Right cardiac atrium (tissue), 5 donors: ENCODE data around the gene C9orf78. TPM values are rescaled to one million over a fixed set of nuclear protein-coding genes. Genes with fewer than 3 reads are reported as not detected.
A peak's percentile ranks its signal among the peaks of the same experiment; 100 is the strongest.

Experiments used
- ATAC-seq, 2 donors: fragments of 200-7000 bp; cut with Tn5 transposase; one replicate each; pipeline versions ENCODE4 v1.8.0 to v1.9.1; 2020; ENCODE audit warnings: moderate library complexity in 2 of 2, mild to moderate bottlenecking in 1 of 2
- DNase-seq, 3 donors: peaks; one replicate each; pipeline ENCODE4 v3.0.0-alpha.2; 2020
- H3K27ac ChIP-seq: one replicate; pipeline ENCODE4 v1.5.1; 2013; ENCODE audit warnings: mild to moderate bottlenecking, low read length, control low read depth, moderate library complexity
- H3K27me3 ChIP-seq: one replicate; pipeline ENCODE4 v1.6.1; 2013; ENCODE audit not compliant: control insufficient read depth, insufficient read depth
- H3K4me1 ChIP-seq: one replicate; pipeline ENCODE4 v1.6.1; 2013; ENCODE audit warnings: low read length; ENCODE audit not compliant: control insufficient read depth, insufficient read depth
- H3K4me3 ChIP-seq: one replicate; pipeline ENCODE4 v1.5.1; 2013; ENCODE audit warnings: low read length, control low read depth
- H3K9me3 ChIP-seq: one replicate; pipeline ENCODE4 v1.6.1; 2013; ENCODE audit warnings: low read length; ENCODE audit not compliant: control insufficient read depth
- WGBS: extraction: QIAGEN DNeasy Blood & Tissue Kit; methylation state at CpG from one replicate; pipeline ENCODE4 v1.1.7; 2013; 5-methylcytosine and 5-hydroxymethylcytosine counted together
- intact Hi-C, 4 donors: fragments of 100-400 bp; cut with DNase I; formaldehyde crosslinking; loops; one replicate each; pipeline versions ENCODE4 v1.11.0 to v1.14.0; 2022 to 2023
- long read RNA-seq, 4 donors: library from polyadenylated mRNA; unstranded; transcript quantifications; one replicate each; pipeline ENCODE4 v2.0.0, GENCODE V29; 2020 to 2021
- polyA plus RNA-seq: library from polyadenylated mRNA; stranded (reverse); fragments of 200-250 nt; gene quantifications from one replicate; pipeline ENCODE4 v1.2.3, GENCODE V29; 2013
- total RNA-seq, 4 donors: library from RNA; stranded (reverse); fragmentation: NEBNext Ultra II Directional; extraction: Animal tissue kit (Norgen Biotek cat#: 25700); gene quantifications; one replicate each; pipeline ENCODE4 v1.2.1, GENCODE V29; 2021
- donor health status: healthy with polysubstance abuse.
- donor health status: DM: no; HTN: yes; CAD: no.
- donor health status: DM: no; HTN: no; CAD: no.
- donor health status: DM: no; HTN: yes; CAD: no; lungs with severe emphysema.
- donor health status: DM: yes; HTN: yes; CAD: no.

The C9orf78 gene, protein sequence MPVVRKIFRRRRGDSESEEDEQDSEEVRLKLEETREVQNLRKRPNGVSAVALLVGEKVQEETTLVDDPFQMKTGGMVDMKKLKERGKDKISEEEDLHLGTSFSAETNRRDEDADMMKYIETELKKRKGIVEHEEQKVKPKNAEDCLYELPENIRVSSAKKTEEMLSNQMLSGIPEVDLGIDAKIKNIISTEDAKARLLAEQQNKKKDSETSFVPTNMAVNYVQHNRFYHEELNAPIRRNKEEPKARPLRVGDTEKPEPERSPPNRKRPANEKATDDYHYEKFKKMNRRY
- total RNA-seq (10 to 100 TPM; 31.9 to 40.9 (median 33.9) TPM), polyA plus RNA-seq (55.9 TPM)
- long read RNA-seq, donor 1, transcript C9orf78-201 (9 exons, 1,795 nt): major isoform, 98 of 106 reads
- long read RNA-seq, donor 1, partial matches to known transcripts: 1 of 106 reads
- long read RNA-seq, donor 1, other reads (novel, unspliced or antisense): 7 of 106 reads
- long read RNA-seq, donor 2, transcript C9orf78-201 (9 exons, 1,795 nt): major isoform, 35 of 52 reads
- long read RNA-seq, donor 2, partial matches to known transcripts: 1 of 52 reads
- long read RNA-seq, donor 2, other reads (novel, unspliced or antisense): 16 of 52 reads
- long read RNA-seq, donor 3, transcript C9orf78-201 (9 exons, 1,795 nt): major isoform, 172 of 189 reads
- long read RNA-seq, donor 3, partial matches to known transcripts: 5 of 189 reads
- long read RNA-seq, donor 3, other reads (novel, unspliced or antisense): 12 of 189 reads
- long read RNA-seq, donor 4, transcript C9orf78-201 (9 exons, 1,795 nt): major isoform, 44 of 49 reads
- long read RNA-seq, donor 4, partial matches to known transcripts: 1 of 49 reads
- long read RNA-seq, donor 4, other reads (novel, unspliced or antisense): 4 of 49 reads

DNA sequence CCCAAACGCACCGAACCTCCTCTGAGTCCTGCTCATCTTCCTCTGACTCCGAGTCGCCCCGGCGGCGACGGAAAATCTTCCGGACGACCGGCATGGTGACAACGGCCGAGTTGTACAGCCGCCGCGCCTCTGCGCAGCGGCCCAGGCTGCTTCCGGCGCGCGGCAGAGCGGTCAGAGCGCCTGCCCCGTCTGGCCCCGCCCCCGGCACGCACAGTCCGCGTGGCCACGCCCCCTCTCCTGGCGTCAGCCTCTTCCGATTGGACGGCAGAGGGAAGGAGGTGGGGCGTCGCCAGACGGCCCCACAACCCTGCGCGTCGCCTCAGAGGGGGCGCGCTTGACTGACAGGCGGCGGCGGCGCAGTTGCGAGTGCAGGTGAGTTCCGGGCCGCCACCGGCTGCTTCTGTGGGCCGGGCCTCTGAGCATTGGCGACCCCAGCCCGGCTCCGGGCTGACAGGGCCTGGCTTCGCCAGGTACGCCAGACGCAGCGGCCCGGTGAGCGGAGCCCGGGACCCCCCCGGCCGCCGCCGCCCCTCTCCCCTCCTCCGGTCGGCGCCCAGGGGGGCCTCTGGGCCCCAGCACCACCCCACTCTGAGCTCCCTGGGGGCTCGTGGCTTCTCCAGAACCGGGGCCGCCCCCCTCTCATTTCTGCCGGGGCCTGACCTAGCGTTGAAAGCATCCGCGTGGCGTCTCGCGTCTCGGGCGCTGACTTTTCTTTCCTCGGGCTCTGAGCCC lies at the start of gene C9orf78, which contains the start of gene USP20:
Gene C9orf78 (minus strand): TSS at position 148 of the 732 bp plus-strand sequence. CDS start 54 bp downstream, at position 94.
Gene USP20 (plus strand): TSS at position 331 of the 732 bp plus-strand sequence. CDS start 17,098 bp downstream, outside the sequence.
- Histone ChIP-seq H3K4me3 (peak within 1 kb of the TSS; percentile 82), H3K9me3 (no peaks in the 10 kb centered on the region), H3K27me3 (no peaks in the 10 kb centered on the region), H3K4me1 (peaks cover 3% of the 10 kb centered on the region), H3K27ac (peak within 1 kb of the TSS; percentile 45)
- under 1% methylated on average over 81 of the region's 81 CpGs for WGBS
- intact Hi-C loops: no loop called here
- peak; percentile 96 to 99 (median 99) for DNase-seq
- ATAC-seq: peak; percentile 100

DNA sequence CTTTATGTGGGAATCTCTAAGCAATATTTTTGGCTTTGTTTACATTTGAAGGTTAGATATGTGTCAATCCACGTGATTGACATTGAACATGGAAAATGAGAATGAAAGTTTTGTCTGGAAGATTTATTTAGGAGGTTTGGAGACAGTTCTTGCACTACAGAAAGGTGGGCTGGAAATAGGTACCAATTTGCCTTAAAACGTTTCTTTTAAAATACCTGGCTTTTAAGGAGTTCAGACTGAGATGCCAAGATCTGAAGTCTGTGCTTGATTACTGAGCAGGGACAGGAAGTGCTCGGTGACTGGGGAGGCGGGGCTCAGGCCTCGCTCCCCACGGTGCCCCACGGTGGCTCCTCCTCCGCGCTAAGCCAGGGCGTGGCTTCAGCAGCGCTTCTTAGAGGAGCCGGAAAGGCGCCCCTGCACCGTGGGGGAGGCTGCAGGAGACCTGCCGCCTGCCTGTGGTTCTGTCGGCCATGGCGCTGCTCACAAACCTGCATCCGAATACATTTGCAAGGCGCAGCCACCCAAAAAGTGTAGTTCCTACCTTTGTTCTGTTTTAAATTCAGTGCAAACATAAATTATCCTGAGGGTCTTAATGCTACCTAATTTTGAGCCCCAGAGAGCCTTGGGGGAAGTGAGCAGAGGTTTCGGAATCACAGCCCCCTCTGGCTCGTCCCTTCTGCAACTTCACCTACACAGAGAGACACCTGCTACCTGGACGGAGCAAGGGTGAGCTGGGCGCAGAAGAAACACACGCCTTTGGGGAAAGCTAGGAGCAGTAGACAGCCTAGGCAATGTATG lies 49.3 kb upstream of the C9orf78 start:
- DNase-seq: peak; percentile 91 to 97 (median 96)
- no peaks in the 10 kb centered on the region for H3K27me3 ChIP-seq
- H3K4me3 ChIP-seq: peak overlapping the region; percentile 15
- peak overlapping the region; percentile 3 for H3K27ac ChIP-seq
- intact Hi-C loops: loop anchor here in 3 of 4 donors (5.0 to 10.0 kb wide), 3 partner anchors 158 to 210 kb away; partner anchors contain the start of gene FNBP1 (in 3 of the 3)
- H3K9me3 ChIP-seq: no peaks in the 10 kb centered on the region
- 13% methylated on average over 24 of the region's 24 CpGs for WGBS
- H3K4me1 ChIP-seq: no peaks in the 10 kb centered on the region
- peak; percentile 82 to 87 for ATAC-seq

DNA sequence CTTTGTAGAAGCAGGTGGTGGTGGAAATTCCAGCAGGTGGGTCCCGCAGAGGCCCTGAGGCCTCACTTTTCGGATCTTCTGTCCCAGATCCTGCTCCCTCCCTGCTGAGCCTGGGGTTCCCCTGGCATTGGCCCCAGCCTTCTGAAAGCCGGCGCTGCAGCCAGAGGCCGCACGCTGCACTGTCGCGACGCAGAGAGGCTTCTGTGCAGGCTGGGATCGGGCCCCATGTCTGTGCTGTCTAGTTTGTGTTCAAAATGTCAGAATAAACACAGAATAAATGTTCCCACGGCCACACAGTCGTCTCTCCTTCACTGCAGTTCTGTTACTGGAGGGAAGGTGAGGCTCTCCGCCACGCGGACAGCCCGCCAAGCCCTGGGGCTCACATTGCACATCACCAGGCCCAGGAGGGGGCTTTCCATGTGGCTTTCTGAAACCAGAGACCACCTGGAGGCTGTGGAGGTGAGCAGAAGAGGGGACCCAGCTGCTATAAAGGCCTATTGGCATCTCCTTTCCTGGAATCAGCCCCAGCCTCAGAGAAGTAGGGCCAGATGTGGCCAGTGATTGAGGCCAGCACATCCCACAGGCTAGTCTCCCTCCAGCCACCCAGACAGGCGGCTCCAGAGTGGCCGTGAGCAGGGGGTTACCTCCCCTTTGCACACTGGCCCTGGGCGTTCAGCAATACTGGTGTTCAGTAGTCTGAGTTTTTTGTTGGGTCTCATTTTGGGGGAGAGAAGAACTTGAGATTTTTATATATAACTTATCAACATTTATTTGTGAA lies 46.7 kb upstream of the C9orf78 start:
- H3K4me3 ChIP-seq: no peak overlapping the region
- no peak overlapping the region for H3K27ac ChIP-seq
- DNase-seq: no peak
- H3K27me3 ChIP-seq: no peaks in the 10 kb centered on the region
- no peaks in the 10 kb centered on the region for H3K9me3 ChIP-seq
- H3K4me1 ChIP-seq: no peaks in the 10 kb centered on the region
- intact Hi-C loops: loop anchor here in 3 of 4 donors (10.0 kb wide), 2 partner anchors 163 to 213 kb away; partner anchors contain the start of gene FNBP1 (in 2 of the 3)
- ATAC-seq: no peak
- 82% methylated on average over 19 of the region's 19 CpGs for WGBS

DNA sequence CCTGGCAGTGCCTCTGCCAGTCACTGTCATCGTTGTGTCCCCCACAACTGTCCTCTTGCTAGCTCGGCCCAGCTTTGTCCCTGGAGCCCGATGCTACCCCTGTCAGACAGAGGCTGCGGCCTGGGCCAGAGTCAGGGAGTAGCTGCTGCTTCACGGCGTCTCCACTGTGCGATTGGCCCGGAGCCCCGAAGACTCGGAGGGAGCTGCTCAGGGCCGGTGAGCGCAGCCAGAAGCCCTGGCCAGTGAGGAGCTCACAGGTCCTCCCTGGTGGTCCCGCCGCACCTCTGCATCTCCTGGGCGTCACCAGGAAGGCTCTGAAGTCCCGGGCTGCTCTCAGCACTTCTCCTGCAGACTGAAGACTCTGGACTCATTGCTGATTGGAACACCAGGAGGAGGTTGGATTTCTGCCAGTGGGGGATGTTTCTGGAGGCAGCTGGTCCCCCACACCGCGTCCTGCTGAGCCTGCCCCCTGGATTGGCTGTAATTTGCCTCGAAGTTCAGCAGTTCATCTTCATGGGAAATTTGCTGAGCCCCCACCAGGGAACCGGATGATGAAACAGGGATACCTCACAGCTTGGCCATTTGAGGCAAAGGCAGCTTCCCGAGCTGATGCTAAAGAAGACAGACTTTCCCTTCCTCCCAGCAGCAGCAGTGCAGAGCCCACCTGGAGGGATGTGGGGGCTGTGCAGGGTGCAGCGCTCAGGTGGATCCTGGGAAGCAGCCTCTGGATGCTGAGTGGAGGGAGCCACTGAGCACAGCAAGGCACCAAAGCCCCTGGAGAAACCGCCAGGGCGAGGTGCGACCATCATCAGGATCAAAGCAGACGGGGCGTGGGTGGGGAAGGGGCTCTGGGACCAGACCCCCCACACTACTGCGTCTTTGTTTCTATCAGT lies 45.8 kb upstream of the C9orf78 start:
- intact Hi-C loops: loop anchor here in 3 of 4 donors (10.0 kb wide), 2 partner anchors 164 to 214 kb away; partner anchors contain the start of gene FNBP1 (in 2 of the 3)
- no peak overlapping the region for H3K4me3 ChIP-seq
- ATAC-seq: no peak
- no peaks in the 10 kb centered on the region for H3K27me3 ChIP-seq
- no peaks in the 10 kb centered on the region for H3K4me1 ChIP-seq
- no peak for DNase-seq
- 75% methylated on average over 28 of the region's 28 CpGs for WGBS
- no peaks in the 10 kb centered on the region for H3K9me3 ChIP-seq
- H3K27ac ChIP-seq: no peak overlapping the region

DNA sequence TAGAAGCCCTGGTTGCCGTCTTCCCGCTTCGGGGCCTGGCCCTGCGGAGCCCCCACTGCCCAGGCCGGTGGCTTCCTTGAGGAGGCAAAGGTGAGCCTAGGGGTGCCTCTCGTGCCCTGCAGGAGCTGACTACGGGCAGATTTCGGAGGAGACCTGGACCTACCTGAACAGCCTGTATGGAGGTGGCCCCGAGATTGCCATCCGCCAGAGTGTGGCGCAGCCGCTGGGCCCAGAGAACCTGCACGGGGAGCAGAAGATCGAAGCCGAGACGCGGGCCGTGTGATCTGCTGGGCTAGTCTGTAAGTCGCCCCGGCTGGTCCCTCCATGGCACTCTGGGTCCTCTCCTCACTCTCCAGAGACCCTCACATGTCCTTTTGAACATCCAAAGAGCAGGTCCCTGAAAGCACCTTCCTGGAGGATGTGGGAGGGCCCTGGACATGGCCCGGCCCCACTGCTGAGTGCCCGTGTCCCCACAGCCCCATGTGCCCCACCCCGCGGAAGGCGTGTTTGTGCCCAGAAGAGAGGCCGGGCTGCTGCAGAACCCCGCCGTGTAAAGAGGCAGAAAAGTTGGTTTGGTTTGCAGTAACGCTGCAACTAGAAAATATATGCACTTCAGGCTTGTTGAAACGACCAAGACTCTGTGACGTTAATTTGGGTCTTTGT lies 45.0 kb upstream of the C9orf78 start:
- no peaks in the 10 kb centered on the region for H3K9me3 ChIP-seq
- H3K27me3 ChIP-seq: no peaks in the 10 kb centered on the region
- WGBS: 90% methylated on average over 31 of the region's 31 CpGs
- ATAC-seq (no peak), DNase-seq (no peak)
- intact Hi-C loops: loop anchor here in 3 of 4 donors (10.0 kb wide), 2 partner anchors 165 to 215 kb away; partner anchors contain the start of gene FNBP1 (in 2 of the 3)
- H3K4me1 ChIP-seq: no peaks in the 10 kb centered on the region
- no peak overlapping the region for H3K27ac ChIP-seq
- H3K4me3 ChIP-seq: no peak overlapping the region

DNA sequence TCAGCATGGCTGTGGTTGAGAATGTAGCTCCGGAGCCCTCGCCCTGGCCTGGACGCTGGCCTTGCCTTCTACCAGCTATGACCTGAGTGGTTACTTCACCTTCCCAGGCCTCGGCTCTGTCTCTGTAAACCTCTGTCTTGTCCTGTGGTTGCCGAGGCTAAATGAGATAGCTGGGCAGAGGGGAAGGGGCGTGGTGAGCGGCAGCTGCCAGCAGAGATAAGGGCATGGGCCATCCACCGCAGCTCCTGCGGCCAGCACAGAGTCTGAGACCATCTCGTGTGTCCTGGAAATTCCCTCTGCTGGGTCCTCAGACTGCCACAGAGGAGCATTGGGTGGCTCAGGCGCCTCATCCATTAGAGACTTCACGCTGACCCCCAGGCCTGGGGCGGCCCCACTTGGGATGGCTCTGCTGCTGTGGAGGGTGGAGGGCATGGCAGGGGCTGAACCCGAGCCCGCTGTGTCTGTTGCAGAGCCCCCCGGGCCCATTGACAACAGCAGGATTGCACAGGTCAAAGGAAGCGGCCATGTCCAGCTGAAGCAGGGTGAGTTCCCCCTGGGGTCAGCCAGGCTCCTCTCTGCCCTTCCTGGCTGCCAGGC lies 44.1 kb upstream of the C9orf78 start:
- ATAC-seq (no peak), DNase-seq (no peak)
- Histone ChIP-seq H3K9me3 (no peaks in the 10 kb centered on the region), H3K27ac (no peak overlapping the region), H3K27me3 (no peaks in the 10 kb centered on the region), H3K4me3 (no peak overlapping the region), H3K4me1 (no peaks in the 10 kb centered on the region)
- intact Hi-C loops: no loop called here
- 79% methylated on average over 17 of the region's 17 CpGs for WGBS

DNA sequence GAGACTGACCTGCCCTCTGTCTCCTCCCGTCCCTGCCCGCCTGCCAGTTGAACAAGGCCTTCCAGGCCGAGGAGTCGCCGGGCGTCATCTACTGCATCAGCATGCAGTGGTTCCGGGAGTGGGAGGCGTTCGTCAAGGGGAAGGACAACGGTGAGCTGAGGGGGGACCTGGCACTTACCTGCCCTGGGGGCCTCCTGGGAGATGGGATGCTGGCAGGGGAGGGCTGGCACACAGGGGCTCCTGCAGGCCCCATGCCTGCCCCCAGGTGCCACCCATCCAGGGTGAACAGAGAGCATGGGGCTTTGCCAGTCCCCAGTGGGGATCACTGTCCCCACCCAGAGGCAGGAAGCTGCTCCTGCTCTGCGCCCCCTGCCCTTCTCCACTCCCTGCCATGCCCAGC lies 43.2 kb upstream of the C9orf78 start:
- 93% methylated on average over 11 of the region's 11 CpGs for WGBS
- no peak for ATAC-seq
- Histone ChIP-seq H3K4me1 (no peaks in the 10 kb centered on the region), H3K4me3 (no peak overlapping the region), H3K27me3 (no peaks in the 10 kb centered on the region), H3K27ac (no peak overlapping the region), H3K9me3 (no peaks in the 10 kb centered on the region)
- DNase-seq: no peak
- intact Hi-C loops: no loop called here

DNA sequence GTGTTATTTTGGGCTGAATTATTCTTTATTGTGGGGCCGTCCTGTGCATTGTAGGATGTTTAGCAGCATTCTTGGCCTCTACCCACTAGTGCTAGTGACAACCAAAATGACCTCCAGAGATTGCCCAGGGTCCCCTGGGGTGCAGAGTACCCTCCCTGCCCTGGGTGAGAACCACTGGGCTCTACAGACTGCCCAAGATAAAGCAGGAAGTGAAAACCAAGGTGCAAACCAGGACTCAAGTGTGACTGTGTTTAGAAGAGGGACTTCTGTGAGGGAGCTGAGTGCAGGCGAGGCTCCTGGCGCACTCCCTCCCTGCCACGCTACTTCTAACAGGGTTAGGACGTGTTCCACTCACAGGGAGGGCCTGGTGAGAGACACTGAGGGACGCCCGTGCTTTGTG lies 41.7 kb upstream of the C9orf78 start:
- ATAC-seq: no peak
- Histone ChIP-seq H3K27ac (no peak overlapping the region), H3K4me3 (no peak overlapping the region), H3K4me1 (no peaks in the 10 kb centered on the region), H3K27me3 (no peaks in the 10 kb centered on the region), H3K9me3 (no peaks in the 10 kb centered on the region)
- no peak for DNase-seq
- 90% methylated on average over 7 of the region's 7 CpGs for WGBS
- intact Hi-C loops: no loop called here
